ENCODE results near the gene SEMA5A.
A peak's percentile ranks its signal among the peaks of the same experiment; 100 is the strongest.

The SEMA5A gene

GRCh38 chr5:9187614-9188013 lies 358.3 kb downstream of the SEMA5A start:
- DNase-seq = no peak

GRCh38 chr5:9186069-9186468 lies 359.8 kb downstream of the SEMA5A start:
- no peak for DNase-seq

DNA sequence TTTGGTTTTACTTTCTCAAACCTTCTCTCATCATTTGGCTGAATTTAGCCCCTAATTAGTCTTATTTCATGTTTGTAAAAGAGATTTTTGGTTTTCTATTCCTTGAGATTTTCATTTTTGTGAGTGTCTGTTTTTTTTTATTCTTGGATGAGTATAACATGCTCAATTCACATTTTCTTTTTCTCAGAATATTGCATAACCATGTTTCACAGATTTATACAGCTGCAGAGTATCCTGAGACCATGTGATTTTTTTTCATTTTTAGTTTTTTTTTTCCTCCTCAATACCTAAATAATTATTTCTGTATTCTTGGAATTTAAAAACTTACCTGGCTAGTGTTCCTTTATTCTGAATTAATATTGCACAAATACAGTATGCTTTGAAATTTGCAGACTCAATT lies 361.9 kb downstream of the SEMA5A start:
- no peak for DNase-seq

DNA sequence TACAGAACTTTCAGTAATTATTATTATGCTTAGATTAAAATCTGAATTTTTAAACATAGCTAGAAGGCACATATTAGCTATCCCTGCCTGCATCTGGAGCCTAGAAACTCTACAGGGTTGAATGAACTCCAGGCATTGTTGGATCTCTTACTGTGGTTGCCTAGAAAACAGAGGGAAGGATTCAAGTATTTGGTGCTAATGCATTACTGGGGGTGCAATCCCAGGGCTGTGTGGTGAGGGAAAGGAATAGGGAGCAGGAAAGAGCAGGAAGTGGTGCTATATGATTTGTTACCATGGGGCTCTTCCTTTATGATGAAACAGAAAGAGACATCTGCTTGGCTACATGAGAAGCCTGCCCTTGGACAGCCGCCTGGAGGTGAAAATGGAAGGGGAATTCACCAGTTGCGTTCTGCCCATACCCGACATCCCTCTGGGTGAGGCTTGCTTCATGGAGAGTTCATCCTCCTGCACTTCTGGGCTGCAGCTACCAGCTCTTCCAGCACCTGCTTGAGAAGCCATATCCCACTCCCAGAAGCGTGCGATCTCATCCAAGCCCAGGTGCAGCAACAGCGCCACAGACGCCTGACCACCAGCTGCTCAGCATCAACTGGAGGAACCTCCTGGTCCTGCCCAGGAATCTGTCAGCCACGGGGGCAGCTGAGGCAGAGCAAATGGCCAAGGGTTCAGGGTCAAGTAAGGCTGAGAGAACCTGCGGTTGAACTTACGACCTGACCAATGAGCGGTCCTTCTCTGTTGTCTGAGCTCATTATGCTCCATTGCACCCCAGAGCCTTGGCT lies 362.8 kb downstream of the SEMA5A start:
- no peak for DNase-seq

DNA sequence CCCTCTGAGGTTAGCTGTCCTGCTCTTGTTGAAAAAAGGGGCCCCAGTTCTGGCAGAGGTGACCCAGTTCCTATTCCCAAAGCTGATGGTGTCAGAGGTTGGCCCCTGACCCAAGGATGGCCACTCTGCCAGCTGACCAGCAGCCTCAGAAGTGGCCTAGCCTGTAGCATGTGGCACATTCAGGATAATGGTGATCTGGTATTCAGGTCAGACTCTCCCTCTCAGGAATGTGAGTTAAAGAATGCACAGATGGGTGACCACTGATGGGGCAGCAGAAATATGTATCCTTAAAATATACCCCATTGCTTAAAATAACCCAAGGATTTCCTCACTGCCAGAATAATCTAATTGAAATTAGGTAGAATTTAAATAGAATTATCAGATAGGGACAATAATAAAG lies 369.2 kb downstream of the SEMA5A start:
- no peak for DNase-seq

DNA sequence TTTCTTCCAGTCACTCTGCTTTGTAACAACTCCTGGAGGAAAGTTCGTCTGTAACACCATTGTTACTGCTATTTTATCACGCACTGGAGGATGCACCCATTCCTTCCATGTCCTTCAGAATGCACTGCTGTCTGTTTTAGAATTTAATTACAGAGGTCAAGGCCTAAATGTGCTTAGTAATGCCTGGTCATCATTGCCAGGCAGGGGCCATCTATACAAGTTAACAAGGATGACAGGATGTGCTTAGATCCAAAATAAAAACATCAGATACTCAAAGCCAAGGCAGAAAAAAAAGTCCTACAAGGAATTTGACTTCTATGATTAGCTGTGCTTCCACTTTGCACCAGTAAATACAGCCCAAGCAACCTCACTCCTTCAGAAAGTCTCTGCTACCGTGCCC lies 371.4 kb downstream of the SEMA5A start:
- DNase-seq = no peak

GRCh38 chr5:9173281-9174048 lies 372.4 kb downstream of the SEMA5A start:
- no peak for DNase-seq

GRCh38 chr5:9170026-9170425 lies 375.8 kb downstream of the SEMA5A start:
- no peak for DNase-seq

- no peak for DNase-seq
These were observed 376.3 kb downstream of the SEMA5A start for GRCh38 chr5:9169557-9169902.

- DNase-seq = no peak
These were observed 376.9 kb downstream of the SEMA5A start for GRCh38 chr5:9168791-9169556.

- no peak for DNase-seq
These were observed 379.4 kb downstream of the SEMA5A start for GRCh38 chr5:9166202-9167112.

GRCh38 chr5:9165546-9165945 lies 380.3 kb downstream of the SEMA5A start:
- no peak for DNase-seq

DNA sequence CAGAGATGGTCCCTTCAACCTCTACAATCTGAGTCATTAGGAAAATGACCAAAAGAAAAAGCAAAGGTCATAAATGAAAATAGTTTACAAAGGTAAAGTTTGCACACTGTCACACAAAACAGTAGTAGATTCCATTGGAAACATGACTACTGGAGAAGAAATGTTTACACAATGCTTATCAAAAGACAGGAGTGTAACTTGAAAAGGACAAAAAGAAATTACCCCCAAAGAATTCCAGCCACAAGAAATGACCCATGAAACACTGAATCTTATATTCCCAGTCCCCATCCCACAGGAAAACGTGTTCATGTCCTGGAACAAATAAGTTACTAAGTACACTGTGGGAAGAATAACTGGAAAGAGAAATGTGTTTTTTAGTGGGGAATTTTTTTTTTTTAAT lies 385.1 kb downstream of the SEMA5A start:
- no peak for DNase-seq

- no peak for DNase-seq
These were observed 388.1 kb downstream of the SEMA5A start for GRCh38 chr5:9157811-9158210.

DNA sequence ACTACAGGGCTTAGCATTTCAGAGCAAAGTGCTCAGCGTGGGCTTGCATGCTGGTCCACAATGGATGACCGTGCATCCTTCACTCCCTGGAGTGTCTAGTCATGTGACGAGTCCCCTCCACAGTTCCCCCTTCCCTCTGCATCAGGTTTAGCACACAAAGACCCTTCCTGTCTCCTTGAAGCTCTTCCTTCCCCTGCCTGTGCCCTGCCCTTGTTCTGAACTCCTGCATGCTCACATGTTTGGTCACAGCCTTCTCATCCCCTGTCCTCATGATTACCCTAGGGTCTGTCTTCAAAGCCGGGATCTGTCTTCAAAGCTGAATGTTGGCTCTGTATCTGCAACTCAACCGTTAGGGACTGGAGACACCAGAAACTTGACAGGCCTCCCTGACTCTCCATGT lies 388.9 kb downstream of the SEMA5A start:
- DNase-seq = no peak

DNA sequence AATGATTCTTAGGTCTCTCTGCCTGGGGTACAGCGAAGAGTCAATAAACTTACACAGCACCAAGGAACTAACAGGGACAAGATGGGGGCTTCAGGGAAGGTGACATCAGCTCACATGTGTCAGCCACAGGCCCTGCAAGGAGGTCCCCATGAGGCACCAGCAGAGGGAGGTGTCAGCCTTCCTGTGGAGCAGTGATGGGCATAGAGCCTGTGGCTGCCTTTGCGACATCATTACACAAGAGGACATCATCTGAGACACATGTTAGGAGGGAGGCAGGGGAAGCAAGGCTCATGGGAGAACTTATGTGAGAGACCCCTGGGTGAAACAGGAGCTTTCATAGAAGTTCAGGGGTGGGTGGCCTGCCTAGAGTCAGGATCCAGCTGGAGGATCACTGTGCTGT lies 389.6 kb downstream of the SEMA5A start:
- DNase-seq = peak in 43 of 58 donors; percentile 2 to 63 (median 26)

GRCh38 chr5:9151684-9152427 lies 394.0 kb downstream of the SEMA5A start:
- no peak for DNase-seq

- no peak for DNase-seq
These were observed 395.9 kb downstream of the SEMA5A start for GRCh38 chr5:9149988-9150387.

DNA sequence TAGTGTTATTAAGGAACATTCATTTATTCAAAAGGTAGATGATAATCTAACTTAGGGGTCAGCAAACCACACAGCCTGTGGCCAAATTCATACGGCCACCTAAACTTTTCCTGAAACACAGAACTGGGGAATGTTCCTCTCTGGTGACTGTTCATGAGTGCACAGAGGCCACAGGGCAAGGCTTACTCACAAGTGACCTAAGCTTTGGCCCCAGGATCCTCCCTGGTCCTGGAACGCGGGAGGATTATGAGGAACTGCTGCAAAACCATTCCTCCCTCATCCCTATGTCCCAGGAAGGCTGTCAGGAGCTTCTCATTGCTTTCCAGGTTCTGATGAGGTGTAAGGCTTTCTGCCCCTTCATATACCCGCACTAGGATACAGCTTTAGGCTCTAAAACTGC lies 397.6 kb downstream of the SEMA5A start:
- DNase-seq = no peak

GRCh38 chr5:9140711-9141110 lies 405.2 kb downstream of the SEMA5A start:
- no peak for DNase-seq
